ENCODE results near the gene MAN1C1. TPM values are rescaled to one million over a fixed set of nuclear protein-coding genes. Genes with fewer than 3 reads are reported as not detected.

MAN1C1 gene
- total and polyA plus RNA-seq, 4 donors = 4.6 to 14.7 (median 13.1) TPM

DNA sequence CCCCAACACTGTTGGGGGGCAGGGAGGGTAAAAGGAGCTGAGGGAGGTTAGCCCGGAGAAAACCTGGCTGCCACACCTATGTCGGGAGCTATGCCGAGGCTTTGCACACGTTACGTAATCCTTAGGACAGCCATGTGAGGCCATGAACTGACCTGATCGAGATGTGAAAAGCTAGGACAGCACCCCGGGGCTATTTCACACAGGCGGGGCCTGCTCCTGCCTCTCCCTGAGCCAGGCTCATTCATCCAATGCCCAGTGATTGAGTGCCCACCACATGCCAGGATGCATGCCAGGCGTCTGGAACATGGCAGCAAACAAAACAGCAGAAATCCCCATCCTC, 43.0 kb upstream of the MAN1C1 start:
- TF ChIP-seq CTCF (IDR thresholded peaks at IDR 0.05; ENCODE audit: control extremely low read depth, extremely low read depth) = no peak
- Histone ChIP-seq H3K4me1 (ENCODE audit: control insufficient read depth in 5 of 5, insufficient read depth in 5 of 5, low read length in 5 of 5) (peaks cover 0 to 18% (median under 1%) of the 10 kb centered on the region in 5 donors), H3K27ac (ENCODE audit: low read depth in 1 of 2, low read length in 1 of 2) (peak overlapping the region in 1 of 2 donors; percentile 60), H3K9ac (ENCODE audit: insufficient read depth in 1 of 2, low read length in 2 of 2) (no peak overlapping the region), H3K36me3 (ENCODE audit: control insufficient read depth in 4 of 4, insufficient read depth in 4 of 4, low read length in 4 of 4) (peaks cover 0 to 1% (median 0%) of the 10 kb centered on the region in 4 donors), H3K27me3 (ENCODE audit: control insufficient read depth in 3 of 3, insufficient read depth in 3 of 3, low read length in 2 of 3) (no peaks in the 10 kb centered on the region), H3K4me3 (no peak overlapping the region), H3K9me3 (ENCODE audit: control insufficient read depth in 4 of 4, insufficient read depth in 3 of 4, low read length in 3 of 4) (no peaks in the 10 kb centered on the region)
- 51 to 60% methylated on average over 9 of the region's 9 CpGs for WGBS, 2 donors
- DNase-seq = no peak
- ATAC-seq (ENCODE audit: insufficient read depth, low FRiP score) = no peak

DNA sequence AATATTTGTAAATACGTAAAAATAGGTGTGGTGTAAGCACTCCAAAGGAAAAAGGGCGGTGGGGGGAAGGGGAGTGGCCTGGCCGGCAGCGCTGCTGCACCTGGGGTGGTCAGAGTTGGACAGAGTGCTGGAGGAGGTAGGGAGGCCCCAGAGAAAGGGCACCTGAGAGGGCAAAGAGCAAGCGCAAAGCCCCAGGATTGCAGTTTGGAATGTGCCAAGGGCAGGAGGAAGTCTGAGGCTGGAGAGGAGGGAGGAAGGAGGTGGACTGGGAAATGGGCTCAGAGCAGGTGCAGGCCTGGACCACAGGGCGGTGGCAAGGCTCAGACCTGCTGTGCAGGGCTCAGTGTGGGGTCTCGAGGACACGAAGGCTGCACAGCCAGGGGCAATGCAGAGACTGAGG, 42.6 kb upstream of the MAN1C1 start:
- Histone ChIP-seq H3K36me3 (ENCODE audit: control insufficient read depth in 4 of 4, insufficient read depth in 4 of 4, low read length in 4 of 4) (peaks cover 0 to under 1% (median 0%) of the 10 kb centered on the region in 4 donors), H3K9me3 (ENCODE audit: control insufficient read depth in 4 of 4, insufficient read depth in 3 of 4, low read length in 3 of 4) (no peaks in the 10 kb centered on the region), H3K4me1 (ENCODE audit: control insufficient read depth in 5 of 5, insufficient read depth in 5 of 5, low read length in 5 of 5) (peaks cover 0 to 16% (median 2%) of the 10 kb centered on the region in 5 donors), H3K27ac (ENCODE audit: low read depth in 1 of 2, low read length in 1 of 2) (peak overlapping the region in 1 of 2 donors; percentile 46), H3K27me3 (ENCODE audit: control insufficient read depth in 3 of 3, insufficient read depth in 3 of 3, low read length in 2 of 3) (no peaks in the 10 kb centered on the region), H3K4me3 (no peak overlapping the region), H3K9ac (ENCODE audit: insufficient read depth in 1 of 2, low read length in 2 of 2) (no peak overlapping the region)
- TF ChIP-seq CTCF (IDR thresholded peaks at IDR 0.05; ENCODE audit: control extremely low read depth, extremely low read depth) = no peak
- DNase-seq (no peak), ATAC-seq (ENCODE audit: insufficient read depth, low FRiP score) (no peak)
- WGBS, 2 donors = 69 to 77% methylated on average over 8 of the region's 8 CpGs

DNA sequence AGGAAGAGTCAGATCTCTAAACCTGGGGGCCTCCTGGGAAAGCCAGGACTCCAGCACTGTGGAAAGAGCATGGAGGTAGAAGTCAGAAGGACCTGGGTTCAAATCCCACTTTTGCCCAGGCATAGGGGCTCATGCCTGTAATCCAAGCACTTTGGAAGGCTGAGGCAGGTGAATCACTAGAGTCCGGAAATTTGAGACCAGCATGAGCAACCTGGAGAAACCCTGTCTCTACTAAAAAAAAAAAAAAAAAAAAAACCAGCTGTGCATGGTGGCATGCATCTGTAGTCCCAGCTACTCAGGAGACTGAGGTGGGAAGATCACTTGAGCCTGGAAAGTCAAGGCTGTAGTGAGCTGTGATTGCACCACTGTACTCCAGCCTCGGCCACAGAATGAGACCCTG, 41.4 kb upstream of the MAN1C1 start:
- no peak for DNase-seq
- WGBS, 2 donors = 79 to 83% methylated on average over 2 of the region's 2 CpGs
- no peaks in the 10 kb centered on the region for H3K36me3 ChIP-seq (ENCODE audit: control insufficient read depth in 4 of 4, insufficient read depth in 4 of 4, low read length in 4 of 4)

More for the DNA sequence above, 41.4 kb upstream of the MAN1C1 start:
- Histone ChIP-seq H3K9me3 (ENCODE audit: control insufficient read depth in 4 of 4, insufficient read depth in 3 of 4, low read length in 3 of 4) (no peaks in the 10 kb centered on the region), H3K9ac (ENCODE audit: insufficient read depth in 1 of 2, low read length in 2 of 2) (no peak overlapping the region), H3K4me3 (no peak overlapping the region), H3K27ac (ENCODE audit: low read depth in 1 of 2, low read length in 1 of 2) (no peak overlapping the region), H3K4me1 (ENCODE audit: control insufficient read depth in 5 of 5, insufficient read depth in 5 of 5, low read length in 5 of 5) (peaks cover 0 to 27% (median 8%) of the 10 kb centered on the region in 5 donors), H3K27me3 (ENCODE audit: control insufficient read depth in 3 of 3, insufficient read depth in 3 of 3, low read length in 2 of 3) (no peaks in the 10 kb centered on the region)
- no peak for ATAC-seq (ENCODE audit: insufficient read depth, low FRiP score)
- TF ChIP-seq CTCF (IDR thresholded peaks at IDR 0.05; ENCODE audit: control extremely low read depth, extremely low read depth) = no peak
